NCI-H345 (cell line): ENCODE measurements around the gene UBTF.

Experiments
- DNase-seq: peaks from one replicate; lab custom pipeline; 2025; lab: John Stamatoyannopoulos, UW

The UBTF gene

GRCh38 chr17:44198721-44199552 lies 20.5 kb downstream of the UBTF start:
- DNase-seq = peak; percentile 66

GRCh38 chr17:44197980-44198720 lies 21.3 kb downstream of the UBTF start:
- no peak for DNase-seq

- DNase-seq = no peak
Observed at GRCh38 chr17:44197107-44197506, 22.4 kb downstream of the UBTF start.

GRCh38 chr17:44193326-44194084 lies 26.0 kb downstream of the UBTF start:
- no peak for DNase-seq

- DNase-seq = no peak
Observed at GRCh38 chr17:44192750-44193149, 26.7 kb downstream of the UBTF start.

- no peak for DNase-seq
Observed at GRCh38 chr17:44191941-44192496, 27.5 kb downstream of the UBTF start.

GRCh38 chr17:44191369-44191768 lies 28.1 kb downstream of the UBTF start:
- no peak for DNase-seq

GRCh38 chr17:44190481-44190880 lies 29.0 kb downstream of the UBTF start:
- no peak for DNase-seq

- DNase-seq = no peak
Observed at GRCh38 chr17:44188576-44189403, 30.7 kb downstream of the UBTF start.

- DNase-seq = no peak
Observed at GRCh38 chr17:44187131-44187899, 32.2 kb downstream of the UBTF start.

GRCh38 chr17:44186307-44187130 lies 33.0 kb downstream of the UBTF start, which contains the start of gene TMUB2:
TMUB2 (plus strand) TSS chr17:44186972; CDS start chr17:44187709, 737 bp downstream.
- DNase-seq = peak; percentile 99

GRCh38 chr17:44184212-44184810 lies 35.2 kb downstream of the UBTF start:
- no peak for DNase-seq

- no peak for DNase-seq
Observed at GRCh38 chr17:44183024-44183423, 36.5 kb downstream of the UBTF start.

- no peak for DNase-seq
Observed at GRCh38 chr17:44178133-44178532, 41.3 kb downstream of the UBTF start.

GRCh38 chr17:44177640-44178039 lies 41.8 kb downstream of the UBTF start:
- no peak for DNase-seq

GRCh38 chr17:44176671-44177501 lies 42.6 kb downstream of the UBTF start:
- DNase-seq = no peak

- no peak for DNase-seq
Observed at GRCh38 chr17:44176257-44176656, 43.2 kb downstream of the UBTF start.

GRCh38 chr17:44174427-44174826 lies 45.0 kb downstream of the UBTF start:
- no peak for DNase-seq
